ENCODE results near the gene RHOA. TPM values are rescaled to one million over a fixed set of nuclear protein-coding genes. Genes with fewer than 3 reads are reported as not detected.

RHOA gene
- total and polyA plus RNA-seq, 2 of the 8 experiments (the other 6 are each of a cell fraction or from before 2014, with no cell fraction given): 176 to 397 TPM

GRCh38 chr3:49397470-49397869 is 14.3 kb downstream of the RHOA start (continued):
- TF ChIP-seq JUN (IDR thresholded peaks at IDR 0.05; ENCODE audit: low read depth, low read length): no peak
- TF ChIP-seq POLR2AphosphoS5 (IDR thresholded peaks at IDR 0.05; ENCODE audit: low read depth, low read length): no peak
- TF ChIP-seq CTBP2 (IDR thresholded peaks at IDR 0.05; ENCODE audit: borderline replicate concordance, insufficient read depth, insufficient read length, low read length): no peak
- TF ChIP-seq BCL11A (IDR thresholded peaks at IDR 0.05; ENCODE audit: low read depth in 2 of 2, low read length in 2 of 2): no peak
- no peak for TF ChIP-seq CHD7 (IDR thresholded peaks at IDR 0.05; ENCODE audit: insufficient replicate concordance, low read length)
